HepG2 (cell line): Measurements from ENCODE around the gene PNMA8C.

ENCODE experiments used
- ARNT2 ChIP-seq: sonication (generic); formaldehyde crosslinking; IDR thresholded peaks from 2 replicates; pipeline ENCODE4 v1.8.0; 2022; ENCODE audit warnings: mild to moderate bottlenecking, low read depth, missing genetic modification reagents, moderate library complexity
- CEBPZ ChIP-seq: IDR thresholded peaks from 2 replicates; pipeline ENCODE4 v1.6.1; 2012; ENCODE audit warnings: low read length, improper control_type of control experiment
- CTCF ChIP-seq: sonication (generic); formaldehyde crosslinking; IDR thresholded peaks from 2 replicates; pipeline ENCODE4 v1.5.0; 2020; ENCODE audit warnings: mild to moderate bottlenecking, missing genetic modification reagents, moderate library complexity
- MTERF4 ChIP-seq: sonication (generic); formaldehyde crosslinking; IDR thresholded peaks from 2 replicates; pipeline ENCODE4 v1.8.0; 2023; ENCODE audit warnings: mild to moderate bottlenecking, missing genetic modification reagents
- PBX3 ChIP-seq: sonication (generic); formaldehyde crosslinking; IDR thresholded peaks from 2 replicates; pipeline ENCODE4 v1.8.1; 2023; ENCODE audit warnings: missing genetic modification reagents, inconsistent platforms, borderline replicate concordance
- POLR2A ChIP-seq, 2 experiments: IDR thresholded peaks; 2 replicates each; pipeline ENCODE4 v1.6.1; 2011; ENCODE audit warnings: low read depth in 2 of 2, low read length in 2 of 2, mild to moderate bottlenecking in 1 of 2, moderate library complexity in 1 of 2; ENCODE audit not compliant: insufficient read depth in 1 of 2
- TEAD2 ChIP-seq: sonication (generic); formaldehyde crosslinking; IDR thresholded peaks from 2 replicates; pipeline ENCODE4 v1.9.0; 2021; ENCODE audit warnings: missing genetic modification reagents
- ZNF768 ChIP-seq: sonication (generic); formaldehyde crosslinking; IDR thresholded peaks from 2 replicates; pipeline ENCODE4 v1.4.0; 2020; ENCODE audit warnings: missing genetic modification reagents
- ZNF883 ChIP-seq: sonication (generic); formaldehyde crosslinking; IDR thresholded peaks from 2 replicates; pipeline ENCODE4 v1.5.1; 2020; ENCODE audit warnings: mild to moderate bottlenecking, missing genetic modification reagents; ENCODE audit errors: not compliant biosample characterization
- ZSCAN29 ChIP-seq: sonication (generic); formaldehyde crosslinking; conservative IDR thresholded peaks from 2 replicates; pipeline ENCODE4 v1.4.0; 2020; ENCODE audit warnings: mild to moderate bottlenecking, missing genetic modification reagents

GRCh38 chr19:46474211-46474610 lies 45.5 kb upstream of the PNMA8C start:
- TF ChIP-seq CTCF (CRISPR knock-in tag) (no peak), ARNT2 (no peak), PBX3 (no peak), CEBPZ (no peak), POLR2A (IDR thresholded peaks at IDR 0.05; ENCODE audit: insufficient read depth in 1 of 2, low read depth in 2 of 2, low read length in 2 of 2) (no peak), ZNF768 (CRISPR knock-in tag) (no peak), TEAD2 (CRISPR knock-in tag) (no peak), MTERF4 (no peak), ZSCAN29 (no peak), ZNF883 (CRISPR knock-in tag) (no peak)
